ENCODE results near the gene DESI1.
"Not testable (repeated sequence)": the region's sequence is repeated elsewhere in the genome, so short reads cannot be mapped to it uniquely, and the experiment has no call there.

DESI1 gene

DNA sequence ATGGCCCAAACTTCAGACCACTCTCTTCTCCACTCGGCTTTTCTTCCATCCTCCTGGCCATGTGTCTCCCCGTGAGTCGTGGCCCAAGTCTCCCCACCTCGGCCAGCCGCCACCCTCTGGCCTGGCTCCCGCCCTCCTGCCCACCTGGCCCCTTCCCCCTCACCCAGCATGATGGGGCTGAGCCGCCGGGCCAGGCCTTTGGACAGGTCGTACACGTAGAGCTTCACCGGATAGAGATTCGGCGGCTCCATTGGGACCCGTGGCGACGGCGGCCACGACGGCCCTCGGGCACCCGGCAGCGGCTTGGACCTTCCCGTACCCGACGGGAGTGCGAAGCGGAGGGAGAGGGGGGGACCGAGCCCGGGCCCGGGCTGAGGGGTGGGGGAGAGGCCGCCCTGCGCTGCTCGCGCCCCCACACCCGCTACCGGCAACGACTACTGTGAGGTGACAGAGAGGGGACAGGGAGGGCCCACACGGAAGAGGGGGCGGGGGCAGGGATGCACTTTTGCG, at the start of gene DESI1:
Gene DESI1, minus strand, starts transcription at position 455 of the 510 bp plus-strand sequence. Its CDS starts 204 bp downstream, at position 251.
- no peak for DNase-seq (ENCODE audit: low spot score)

- DNase-seq (ENCODE audit: low spot score), result no peak
These were observed 48.4 kb upstream of the DESI1 start for GRCh38 chr22:41668971-41669911.

DNA sequence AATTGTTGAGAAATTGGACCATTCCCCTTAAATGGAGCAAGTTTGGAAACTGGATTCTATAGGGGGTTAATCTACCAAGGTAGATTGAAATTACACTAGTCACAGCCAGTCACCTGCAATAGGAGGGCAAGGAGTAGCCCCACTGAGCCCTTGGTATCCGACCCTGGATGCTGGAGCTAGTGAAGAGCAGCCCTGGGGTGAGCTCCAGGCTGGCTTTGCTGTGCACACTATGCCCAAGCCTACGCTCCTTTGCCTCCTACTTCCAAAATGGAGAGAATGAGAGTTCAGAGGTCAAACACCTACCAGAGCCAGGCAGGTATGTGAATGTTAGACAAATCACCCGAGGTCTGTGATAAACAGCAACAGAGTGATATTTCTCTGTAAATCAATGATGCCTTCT, 44.1 kb upstream of the DESI1 start:
- DNase-seq (ENCODE audit: low spot score), result no peak

GRCh38 chr22:41664490-41664889, 43.6 kb upstream of the DESI1 start:
- no peak for DNase-seq (ENCODE audit: low spot score)

GRCh38 chr22:41663594-41663993, 42.8 kb upstream of the DESI1 start:
- not testable (repeated sequence) for DNase-seq (ENCODE audit: low spot score)

GRCh38 chr22:41661713-41662112, 40.9 kb upstream of the DESI1 start:
- DNase-seq (ENCODE audit: low spot score), result no peak

DNA sequence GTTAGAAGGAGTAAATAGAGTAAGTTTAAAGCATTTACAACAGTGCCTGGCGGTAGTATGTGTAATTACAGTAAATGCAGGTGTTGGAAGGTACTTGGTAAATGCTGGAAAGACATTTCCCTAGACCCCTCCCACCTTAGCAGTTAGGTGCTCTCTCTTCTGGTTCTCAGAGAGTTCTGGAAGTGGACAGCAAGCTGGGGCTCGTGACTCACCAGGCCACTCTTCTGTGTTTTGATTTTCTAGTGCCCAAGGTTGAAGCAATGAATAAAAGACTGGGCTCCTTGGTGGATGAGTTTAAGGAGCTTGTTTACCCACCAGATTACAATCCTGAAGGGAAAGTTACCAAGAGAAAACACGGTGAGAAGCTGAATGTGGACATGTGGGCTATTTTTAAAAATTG, 40.2 kb upstream of the DESI1 start:
- no peak for DNase-seq (ENCODE audit: low spot score)

DNA sequence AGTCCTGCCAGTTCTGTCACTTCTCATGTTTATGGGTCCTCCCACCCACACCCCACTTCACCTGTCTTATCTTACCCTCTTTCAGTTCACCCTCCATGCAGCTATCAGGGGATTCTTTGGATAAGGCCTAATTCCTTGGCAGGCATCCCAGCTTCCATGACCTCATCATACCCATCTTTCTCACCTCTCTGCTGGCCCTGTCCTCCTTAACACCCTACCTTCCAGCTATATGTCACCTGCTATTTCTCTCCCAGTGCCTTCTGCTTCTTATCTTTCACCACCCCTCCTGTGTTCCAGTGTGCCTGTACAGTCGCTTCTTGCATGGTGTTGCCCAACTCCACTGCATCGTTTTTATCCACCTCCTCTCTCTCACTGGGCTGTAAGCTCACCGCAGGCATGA, 39.6 kb upstream of the DESI1 start:
- DNase-seq (ENCODE audit: low spot score), result no peak

DNA sequence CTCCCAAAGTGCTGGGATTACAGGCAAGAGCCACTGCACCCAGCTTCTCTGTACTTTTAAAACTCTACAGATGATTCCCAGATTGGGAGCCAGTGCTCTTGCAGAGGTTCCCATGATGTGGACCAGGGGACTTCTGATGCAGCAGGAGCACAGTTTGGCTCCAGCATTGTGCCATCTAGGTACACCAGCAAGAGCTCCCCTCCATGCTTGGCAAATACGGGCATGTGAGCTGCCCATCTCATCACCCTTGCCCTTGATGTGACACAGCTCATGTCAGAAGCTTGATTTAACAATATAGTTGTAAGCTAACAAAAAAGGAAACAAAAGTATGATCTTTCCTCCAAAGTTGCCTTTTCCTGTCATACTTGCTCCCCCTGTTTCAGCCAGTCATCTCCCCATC, 39.1 kb upstream of the DESI1 start:
- no peak for DNase-seq (ENCODE audit: low spot score)

GRCh38 chr22:41658869-41659268, 38.0 kb upstream of the DESI1 start:
- DNase-seq (ENCODE audit: low spot score), result no peak

DNA sequence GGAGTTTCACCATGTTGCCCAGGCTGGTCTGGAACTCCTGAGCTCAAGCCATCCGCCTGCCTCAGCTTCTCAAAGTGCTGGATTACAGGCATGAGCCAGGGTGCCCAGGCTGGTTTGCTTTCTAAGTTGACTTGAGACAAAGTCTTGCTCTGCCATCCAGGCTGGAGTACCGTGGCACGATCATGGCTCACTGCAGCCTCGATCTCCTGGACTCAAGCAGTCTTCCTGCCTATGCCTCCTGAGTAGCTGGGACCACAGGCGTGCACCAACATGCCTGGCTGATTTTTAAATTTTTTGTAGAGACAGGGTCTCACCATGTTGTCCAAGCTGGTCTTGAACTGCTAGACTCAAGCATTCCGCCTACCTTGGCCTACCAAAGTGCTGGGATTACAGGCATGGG, 36.9 kb upstream of the DESI1 start:
- no peak for DNase-seq (ENCODE audit: low spot score)

- DNase-seq (ENCODE audit: low spot score), result no peak
These were observed 35.7 kb upstream of the DESI1 start for GRCh38 chr22:41656556-41656955.

- DNase-seq (ENCODE audit: low spot score), result no peak
These were observed 33.5 kb upstream of the DESI1 start for GRCh38 chr22:41654322-41654721.

DNA sequence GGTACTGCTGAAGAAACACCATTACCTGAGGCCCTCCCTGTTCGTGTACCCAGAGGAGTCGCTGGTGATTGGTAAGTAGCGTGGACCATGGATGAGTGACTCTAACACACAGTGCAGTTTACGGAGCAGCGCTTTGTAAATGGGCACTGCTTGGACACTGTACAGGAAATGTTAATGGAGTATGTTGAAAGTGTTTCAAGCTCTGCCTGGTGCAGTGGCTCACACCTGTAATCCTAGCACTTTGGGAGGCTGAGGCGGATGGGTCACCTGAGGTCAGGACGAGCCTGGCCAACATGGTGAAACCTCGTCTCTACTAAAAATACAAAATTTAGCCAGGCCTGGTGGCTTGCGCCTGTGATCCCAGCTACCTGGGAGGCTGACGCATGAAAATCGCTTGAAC, 30.0 kb upstream of the DESI1 start:
- no peak for DNase-seq (ENCODE audit: low spot score)

GRCh38 chr22:41650229-41650628, 29.4 kb upstream of the DESI1 start:
- DNase-seq (ENCODE audit: low spot score), result no peak

DNA sequence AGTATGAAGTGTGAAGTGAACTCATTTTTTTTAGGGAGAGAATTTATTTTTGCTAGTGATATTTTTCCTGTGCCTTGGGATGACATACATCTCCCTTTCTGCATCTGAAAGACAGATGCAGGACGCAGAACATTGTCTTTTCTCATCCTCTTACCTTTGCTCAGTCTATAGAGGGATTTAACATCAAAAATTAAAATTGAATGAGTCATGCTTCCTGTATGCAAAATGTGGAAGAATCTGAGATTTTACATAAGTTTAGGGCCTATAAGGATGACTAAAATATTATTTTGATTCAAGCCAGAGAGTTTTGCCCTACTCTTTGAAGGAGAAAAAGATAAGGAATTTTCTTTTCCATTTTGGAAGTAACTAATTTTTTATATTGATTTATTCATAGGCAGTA, 27.6 kb upstream of the DESI1 start:
- DNase-seq (ENCODE audit: low spot score), result no peak

- DNase-seq (ENCODE audit: low spot score), result no peak
These were observed 26.9 kb upstream of the DESI1 start for GRCh38 chr22:41647771-41648170.

- DNase-seq (ENCODE audit: low spot score), result no peak
These were observed 21.7 kb upstream of the DESI1 start for GRCh38 chr22:41642331-41643110.

GRCh38 chr22:41641854-41642253, 21.0 kb upstream of the DESI1 start:
- no peak for DNase-seq (ENCODE audit: low spot score)

DNA sequence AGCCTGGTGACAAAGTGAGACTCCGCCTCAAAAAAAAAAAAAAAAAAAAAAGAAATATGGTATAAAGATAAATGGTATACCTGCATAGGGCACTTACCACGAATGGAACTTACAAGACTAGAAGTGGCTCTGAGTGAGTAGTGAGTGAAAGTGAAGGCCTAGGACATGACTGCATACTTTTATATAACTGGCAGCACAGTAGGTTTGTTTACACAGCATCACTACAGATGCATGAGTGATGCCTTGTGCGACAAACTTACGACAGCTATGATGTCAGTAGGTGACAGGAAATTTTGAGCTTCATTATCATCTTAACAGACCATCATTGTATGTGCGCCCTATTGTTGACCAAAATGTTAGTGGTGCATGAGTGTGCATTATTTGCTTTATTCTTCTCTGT, 17.9 kb upstream of the DESI1 start:
- no peak for DNase-seq (ENCODE audit: low spot score)

- DNase-seq (ENCODE audit: low spot score), result no peak
These were observed 17.3 kb upstream of the DESI1 start for GRCh38 chr22:41638124-41638523.

DNA sequence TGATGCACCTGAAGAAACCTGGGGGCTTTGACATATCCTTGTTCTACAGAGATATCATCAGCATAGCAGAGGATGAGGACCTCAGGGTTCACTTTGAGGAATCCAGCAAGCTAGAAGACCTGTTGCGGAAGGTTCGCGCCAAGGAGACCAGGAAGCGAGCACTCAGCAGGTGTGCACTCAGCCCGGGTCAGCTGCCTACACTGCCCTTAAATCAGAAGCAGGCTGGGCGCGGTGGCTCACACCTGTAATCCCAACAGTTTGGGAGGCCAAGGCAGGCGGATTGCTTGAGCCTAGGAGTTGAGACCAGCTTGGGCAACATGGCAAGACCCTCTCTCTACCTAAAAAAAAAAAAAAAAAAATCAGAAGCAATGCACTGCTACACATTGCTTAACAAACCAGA, 16.8 kb upstream of the DESI1 start:
- not testable (repeated sequence) for DNase-seq (ENCODE audit: low spot score)

GRCh38 chr22:41636467-41636866, 15.6 kb upstream of the DESI1 start:
- no peak for DNase-seq (ENCODE audit: low spot score)

All from ecto neural progenitor cell (in vitro differentiated cells).